ENCODE results near the gene ARID5A.
"Not testable (repeated sequence)": the region's sequence is repeated elsewhere in the genome, so short reads cannot be mapped to it uniquely, and the experiment has no call there.

Gene ARID5A, protein sequence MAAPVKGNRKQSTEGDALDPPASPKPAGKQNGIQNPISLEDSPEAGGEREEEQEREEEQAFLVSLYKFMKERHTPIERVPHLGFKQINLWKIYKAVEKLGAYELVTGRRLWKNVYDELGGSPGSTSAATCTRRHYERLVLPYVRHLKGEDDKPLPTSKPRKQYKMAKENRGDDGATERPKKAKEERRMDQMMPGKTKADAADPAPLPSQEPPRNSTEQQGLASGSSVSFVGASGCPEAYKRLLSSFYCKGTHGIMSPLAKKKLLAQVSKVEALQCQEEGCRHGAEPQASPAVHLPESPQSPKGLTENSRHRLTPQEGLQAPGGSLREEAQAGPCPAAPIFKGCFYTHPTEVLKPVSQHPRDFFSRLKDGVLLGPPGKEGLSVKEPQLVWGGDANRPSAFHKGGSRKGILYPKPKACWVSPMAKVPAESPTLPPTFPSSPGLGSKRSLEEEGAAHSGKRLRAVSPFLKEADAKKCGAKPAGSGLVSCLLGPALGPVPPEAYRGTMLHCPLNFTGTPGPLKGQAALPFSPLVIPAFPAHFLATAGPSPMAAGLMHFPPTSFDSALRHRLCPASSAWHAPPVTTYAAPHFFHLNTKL

DNA sequence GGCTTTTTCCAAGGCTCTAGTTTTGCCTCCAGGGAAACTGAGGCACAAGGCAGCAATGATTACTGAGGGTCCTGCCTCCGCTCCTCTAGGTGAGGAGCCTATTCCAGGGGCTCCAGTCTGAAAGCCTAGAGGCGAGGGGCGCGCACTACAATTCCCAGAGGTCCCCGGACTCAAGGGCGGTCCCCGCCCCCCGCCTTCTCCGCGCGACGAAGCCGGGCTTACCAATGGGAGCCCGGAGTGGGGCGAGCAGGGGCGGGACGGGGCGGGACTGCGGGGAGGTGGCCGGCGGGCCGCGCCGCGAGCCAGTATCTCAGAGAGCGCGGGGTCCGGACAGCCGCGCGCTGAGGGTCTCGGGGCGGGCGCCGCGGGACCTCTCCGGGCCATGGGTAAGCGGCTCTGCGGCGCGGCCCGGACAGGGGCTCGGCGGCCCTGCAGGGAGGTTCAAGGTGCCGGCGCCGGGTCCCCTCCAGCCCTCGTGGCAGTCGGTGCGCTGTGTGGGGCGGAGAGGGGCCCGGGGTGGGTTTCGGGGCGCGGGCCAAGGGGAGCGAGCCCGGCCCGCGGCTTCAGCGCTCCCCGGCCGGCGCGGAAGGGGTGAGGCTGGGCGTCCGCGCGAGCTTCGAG, at the start of gene ARID5A:
ARID5A (plus strand) TSS at position 308 of the 621 bp plus-strand sequence; CDS start at position 383, 75 bp downstream.
- peak; percentile 50 for DNase-seq

DNA sequence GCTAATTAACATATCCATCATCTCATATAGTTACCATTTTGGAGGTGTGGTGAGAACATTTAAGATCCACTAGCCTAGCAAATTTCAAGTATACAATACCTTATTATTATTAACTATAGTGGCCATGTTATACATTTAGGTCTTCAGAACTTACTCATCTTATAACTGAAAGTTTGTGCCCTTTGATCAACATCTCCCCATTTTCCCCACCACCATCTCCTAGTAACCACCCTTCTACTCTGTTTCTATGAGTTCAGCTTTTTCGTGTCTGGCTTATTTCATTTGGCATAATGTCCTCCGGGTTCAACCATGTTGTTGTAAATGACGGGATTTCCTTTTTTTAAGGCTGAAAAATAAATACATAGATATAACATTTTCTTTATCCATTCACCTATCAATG, 47.3 kb upstream of the ARID5A start:
- DNase-seq = no peak

DNA sequence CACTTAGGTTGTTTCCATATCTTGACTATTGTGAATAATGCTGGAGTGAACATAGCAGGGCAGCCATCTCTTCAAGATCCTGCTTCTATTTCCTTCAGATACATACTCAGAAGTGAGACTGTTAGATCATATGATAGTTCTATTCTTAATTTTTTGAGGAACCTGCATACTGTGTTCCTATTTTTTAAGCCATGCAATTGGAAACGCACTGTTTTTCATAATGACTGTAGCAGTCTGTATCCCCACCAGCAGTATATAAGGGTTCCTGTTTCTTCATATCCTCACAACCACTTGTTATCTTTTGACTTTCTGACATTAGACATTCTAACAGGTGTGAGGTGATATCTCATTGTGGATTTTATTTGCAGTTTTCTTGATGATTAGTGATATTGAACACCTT, 46.9 kb upstream of the ARID5A start:
- no peak for DNase-seq

DNA sequence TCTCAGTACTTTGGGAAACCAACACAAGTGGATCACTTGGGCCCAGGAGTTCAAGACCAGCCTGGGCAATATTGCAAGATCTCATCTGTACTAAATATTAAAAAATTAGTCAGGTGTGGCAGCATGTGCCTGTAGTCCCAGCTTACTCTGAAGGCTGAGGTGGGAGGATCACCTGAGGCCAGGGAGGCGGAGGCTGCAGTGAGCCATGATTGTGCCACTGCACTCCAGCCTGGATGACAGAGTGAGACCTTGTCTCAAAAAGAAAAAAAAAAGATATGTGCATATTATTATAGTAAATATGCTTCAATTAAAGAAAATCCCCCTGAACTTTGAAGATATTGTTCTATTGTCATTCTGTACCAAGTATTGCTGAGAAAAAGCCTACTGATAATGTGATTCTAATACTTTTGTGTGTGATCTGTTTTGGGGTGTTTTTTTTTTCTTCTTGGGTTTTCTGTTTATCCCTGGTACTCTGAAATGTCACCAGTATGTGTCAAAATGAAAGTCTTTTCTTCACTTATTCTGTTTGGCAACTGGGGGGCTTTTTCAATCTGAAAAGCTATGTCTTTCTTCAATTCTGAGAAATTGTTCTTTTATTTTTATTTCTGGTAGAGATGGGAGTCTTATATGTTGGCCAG, 44.6 kb upstream of the ARID5A start:
- no peak for DNase-seq

DNA sequence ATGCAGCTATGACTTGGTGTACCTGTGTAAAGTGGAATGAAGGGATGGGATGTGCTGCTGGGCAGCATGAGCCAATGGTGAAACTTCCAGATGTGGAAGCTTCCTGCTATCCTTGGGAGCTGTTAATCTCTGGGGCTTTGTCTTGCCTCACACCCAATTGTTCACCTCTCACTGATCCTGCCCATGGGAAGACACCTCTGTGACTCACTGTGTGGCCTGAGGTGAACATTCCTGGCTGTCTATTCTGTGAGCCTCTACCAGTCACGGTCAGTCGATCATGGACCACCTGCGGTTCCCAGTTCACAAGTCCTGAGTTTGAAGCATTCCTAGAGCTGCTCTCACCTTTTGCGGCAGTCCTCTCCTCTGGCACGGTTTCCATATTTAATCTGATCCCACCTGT, 43.5 kb upstream of the ARID5A start:
- DNase-seq = no peak

DNA sequence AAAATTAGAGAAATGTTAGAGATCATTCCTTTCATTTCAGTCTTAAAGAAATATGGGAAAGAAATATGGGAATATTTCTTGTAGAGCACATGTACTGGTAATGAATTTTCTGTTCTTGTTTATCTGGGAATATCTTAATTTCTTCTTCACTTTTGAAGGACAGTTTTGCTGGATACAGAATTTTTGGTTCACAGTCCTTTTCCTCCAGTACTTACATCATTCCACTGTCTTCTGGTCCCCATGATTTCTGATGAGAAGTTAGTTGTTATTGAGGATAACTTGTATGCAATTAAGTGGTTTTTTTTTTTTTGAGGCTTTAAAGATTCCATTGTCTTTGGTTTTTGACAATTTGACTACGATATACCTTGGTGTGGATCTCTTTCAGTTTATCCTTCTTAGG, 42.4 kb upstream of the ARID5A start:
- DNase-seq = no peak

DNA sequence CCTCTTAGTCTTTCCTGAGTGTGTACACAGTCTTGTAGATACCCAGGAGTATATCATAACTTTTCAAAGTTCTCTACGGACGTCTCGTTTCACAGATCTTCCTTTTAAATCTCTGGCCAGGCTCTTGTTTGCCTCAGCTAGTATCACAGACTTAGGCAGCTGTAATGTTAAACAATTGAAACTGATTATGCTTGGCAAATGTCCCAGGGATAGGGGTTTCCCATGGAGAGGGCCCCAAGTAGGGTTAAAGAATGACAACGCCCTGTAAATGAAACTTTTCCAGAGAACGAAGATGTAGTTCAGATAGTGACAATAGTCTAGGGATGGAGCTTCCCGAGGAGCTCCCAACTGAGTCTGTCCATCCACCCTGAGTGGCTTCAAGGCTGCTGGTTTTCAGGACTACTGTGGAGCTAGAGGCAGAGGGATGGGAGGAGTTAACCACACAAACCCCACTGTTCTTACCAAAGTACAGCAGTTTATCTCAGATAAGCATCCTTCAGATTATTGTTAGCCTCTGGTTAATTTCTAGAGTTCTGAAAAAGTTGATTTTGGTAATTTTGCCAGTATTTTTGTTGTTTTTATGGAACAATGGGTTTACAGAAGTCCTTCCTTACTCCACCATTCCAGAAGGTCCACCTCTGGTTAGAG, 40.4 kb upstream of the ARID5A start:
- no peak for DNase-seq

DNA sequence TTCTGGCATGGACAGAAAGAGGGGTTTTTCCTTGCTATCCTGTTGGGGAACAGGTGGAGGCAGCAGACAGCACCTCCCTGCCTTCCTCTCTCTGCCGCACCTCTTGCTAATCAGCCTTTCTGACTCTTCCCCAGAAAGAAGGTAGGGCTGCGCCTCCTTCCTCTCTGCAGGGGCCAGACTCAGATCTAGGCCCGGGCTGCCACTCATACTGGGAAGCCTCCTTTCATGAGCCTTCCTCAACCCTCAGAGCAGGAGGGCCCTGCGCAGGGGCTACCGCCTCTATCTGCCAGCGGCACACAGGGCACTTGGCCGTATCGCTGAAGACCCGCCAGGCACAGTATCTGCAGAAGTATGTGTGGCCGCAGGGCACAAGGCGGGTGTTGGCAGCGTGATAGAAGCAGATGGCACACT, 38.5 kb upstream of the ARID5A start:
- DNase-seq = no peak

DNA sequence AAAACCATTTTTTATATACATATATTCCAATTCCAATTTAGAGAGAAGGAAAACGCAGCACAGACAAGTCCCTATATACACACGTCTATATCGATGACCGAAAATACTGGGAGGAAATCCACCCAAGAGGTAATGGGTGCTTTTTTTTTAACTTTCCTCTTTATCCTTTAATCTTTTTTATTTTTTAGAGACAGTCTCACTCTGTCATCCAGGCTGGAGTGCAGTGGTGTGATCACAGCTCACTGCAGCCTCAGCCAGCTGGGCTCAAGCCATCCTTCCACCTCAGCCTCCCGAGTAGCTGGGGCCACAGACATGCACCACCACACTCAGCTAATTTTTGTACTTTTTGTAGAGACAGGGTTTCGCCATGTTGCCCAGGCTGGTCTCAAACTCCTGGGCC, 37.9 kb upstream of the ARID5A start:
- not testable (repeated sequence) for DNase-seq

DNA sequence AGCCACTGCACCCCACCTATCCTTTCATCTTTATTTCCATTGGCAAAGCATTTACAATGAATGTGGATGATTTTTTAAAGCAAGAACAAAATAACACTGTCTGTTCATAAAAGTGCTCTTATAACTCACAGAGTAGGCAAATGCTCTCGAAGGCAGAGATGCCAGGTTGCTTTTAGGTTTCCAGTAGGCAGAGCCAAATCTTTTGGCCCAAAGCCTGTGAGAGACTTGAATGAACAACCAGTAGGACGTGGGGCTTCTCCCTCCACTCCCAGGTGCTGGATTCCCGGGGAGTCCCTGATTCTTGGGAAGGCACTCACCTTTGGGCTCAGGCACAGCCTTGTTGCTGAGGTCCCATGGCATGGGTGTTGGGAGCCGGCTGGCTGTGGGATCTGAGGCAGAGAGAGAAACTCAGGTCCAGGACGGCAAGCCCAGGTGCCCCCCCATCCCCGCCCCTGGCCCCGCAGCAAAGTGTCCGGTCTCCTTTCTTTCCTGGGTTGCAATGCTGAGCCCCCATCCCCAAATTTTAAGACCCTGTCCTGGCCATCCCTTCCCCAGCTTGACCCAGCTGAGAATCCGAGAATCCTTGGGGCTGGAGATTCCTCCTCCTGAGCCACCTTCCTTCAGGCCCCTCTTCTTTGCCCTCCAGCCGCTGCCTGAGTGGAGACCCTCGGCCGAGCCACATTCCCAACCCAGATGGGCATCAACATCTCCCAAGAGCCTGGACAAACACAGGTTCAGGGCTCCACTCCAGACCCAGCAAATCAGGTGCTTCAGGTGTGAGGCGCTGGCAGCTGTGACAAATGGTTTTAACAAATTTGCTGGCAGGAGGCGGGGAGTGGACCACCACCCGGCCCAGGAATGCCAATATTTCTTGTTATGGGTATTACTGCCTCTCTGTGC, 37.2 kb upstream of the ARID5A start:
- no peak for DNase-seq

DNA sequence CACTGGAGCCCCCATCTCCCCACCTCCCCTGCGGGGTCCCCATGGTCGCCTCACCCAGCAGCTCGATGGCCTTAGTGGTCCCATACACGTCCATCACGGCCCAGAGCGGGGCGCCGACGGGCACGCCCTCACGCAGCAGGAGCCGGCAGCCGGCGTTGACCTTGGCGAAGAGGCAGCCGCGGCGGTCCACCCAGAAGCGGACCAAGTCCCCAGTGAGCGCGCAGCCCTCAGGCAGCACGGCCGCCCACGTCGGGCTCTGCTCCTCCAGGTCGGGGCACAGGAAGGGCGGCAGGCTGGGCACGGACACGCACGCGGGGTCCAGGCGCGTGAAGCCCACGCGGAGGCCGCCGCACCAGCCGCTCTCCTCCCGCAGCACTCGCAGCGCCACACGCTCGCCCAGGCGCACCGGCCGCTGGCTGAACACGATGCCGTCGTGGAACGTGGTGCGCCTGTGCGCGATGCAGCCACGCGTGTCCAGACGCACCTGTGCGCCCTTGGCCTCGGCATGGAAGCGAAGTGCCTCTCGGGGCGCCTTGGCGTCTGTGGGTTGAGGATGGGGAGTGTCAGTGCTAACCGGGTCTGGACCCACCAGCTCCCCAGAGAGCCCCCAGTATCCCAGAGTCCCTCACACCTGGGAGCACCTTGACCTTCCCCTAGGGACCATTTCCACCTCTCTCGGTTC, 36.0 kb upstream of the ARID5A start:
- no peak for DNase-seq

DNA sequence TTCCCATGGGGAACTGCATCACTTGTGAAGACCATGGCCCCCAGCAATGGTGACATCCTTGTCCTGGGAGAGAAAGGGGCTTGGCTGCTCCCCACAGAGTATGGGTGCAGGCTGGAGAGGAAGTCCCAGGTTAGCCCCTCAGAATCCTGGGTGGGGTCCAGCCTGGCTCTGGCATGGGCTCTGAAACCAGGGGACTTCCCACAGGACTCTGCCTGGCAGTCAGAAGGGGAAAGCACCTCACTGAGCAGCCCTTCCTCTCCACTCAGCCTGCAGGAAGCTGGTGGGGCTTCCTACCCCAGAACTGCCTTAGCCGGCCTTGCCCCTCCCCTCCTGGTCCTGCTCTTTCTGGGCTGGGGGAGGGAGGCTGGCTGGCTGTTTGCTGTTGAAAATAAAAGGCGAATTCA, 35.1 kb upstream of the ARID5A start:
- no peak for DNase-seq

DNA sequence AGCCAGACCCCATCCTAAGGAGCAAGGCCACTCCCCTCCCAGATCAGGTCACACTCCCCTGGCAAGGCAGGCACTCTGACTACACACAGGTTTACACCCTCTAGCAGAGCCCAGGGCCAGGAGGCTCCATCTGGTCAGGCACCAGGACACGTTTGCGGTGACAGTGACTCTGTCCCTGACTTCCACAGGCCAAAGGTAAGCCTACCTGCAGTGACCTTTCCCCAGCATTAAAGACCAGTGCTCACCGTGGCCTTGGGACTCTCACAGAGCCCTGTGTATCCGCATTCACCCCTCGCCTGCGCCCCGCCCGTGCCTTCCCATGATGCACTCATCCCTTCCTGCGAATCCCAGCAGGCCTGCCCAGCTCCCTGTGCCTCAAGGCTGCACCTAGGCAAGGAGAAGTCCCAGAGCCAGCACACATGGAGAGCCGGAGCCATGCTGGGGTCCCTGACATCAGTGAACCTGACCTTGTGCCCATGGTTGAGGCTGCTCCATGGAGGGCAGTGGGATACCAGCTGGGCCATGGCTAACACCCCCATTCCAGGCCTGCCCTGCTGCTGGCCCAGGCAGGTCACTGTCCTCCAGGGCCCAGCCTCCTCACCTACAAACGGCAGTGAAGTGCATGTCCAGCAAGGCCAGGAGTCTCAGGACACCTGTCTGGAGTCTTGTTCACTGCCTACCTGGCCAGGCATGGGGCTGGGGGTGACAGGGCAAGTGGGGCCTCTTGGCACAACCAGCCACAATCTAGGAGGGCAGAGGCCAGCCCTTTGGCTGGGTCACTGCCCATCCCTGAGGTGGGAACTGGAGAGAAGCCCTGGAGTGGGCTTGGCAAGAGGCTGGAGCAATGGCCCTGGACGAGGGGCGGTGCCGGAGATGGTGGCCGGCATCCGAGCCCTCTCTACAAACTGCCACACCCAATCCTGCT, 34.4 kb upstream of the ARID5A start:
- no peak for DNase-seq

DNA sequence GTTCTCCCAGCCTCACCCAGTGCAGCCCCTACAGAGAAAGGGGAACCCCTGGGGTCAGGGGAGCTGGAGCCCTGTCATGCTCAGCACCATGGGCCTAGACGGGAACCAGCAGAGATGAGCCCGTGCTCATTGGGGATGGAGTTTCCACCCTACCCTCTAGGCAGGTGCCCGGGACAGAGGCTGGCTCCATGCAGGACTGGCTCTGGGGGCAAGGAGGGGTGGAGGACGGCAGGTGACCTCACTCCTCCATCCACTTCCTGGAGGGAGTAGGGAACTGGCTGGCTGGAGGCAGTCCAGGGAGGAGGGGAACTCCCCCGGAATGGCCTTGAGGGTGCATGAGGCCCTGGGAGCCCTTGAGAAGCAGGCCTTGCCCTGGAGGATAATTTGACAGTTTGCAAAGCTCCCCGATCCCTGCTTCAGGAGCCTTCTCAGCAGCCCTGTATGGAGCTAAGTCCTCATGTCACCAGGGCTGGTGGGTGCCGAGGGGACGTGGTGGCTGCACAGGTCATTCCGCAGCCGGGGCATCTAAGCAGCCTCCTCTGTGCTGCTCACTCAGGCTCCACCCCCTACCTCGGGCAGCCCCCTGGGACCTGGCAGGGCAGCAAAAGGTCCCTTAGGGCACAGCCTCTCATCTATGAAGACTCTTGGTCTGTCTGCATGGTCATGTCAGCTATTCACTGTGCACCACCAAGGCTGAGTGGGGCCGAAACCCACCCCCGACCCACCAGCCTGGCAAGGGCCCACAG, 33.5 kb upstream of the ARID5A start:
- DNase-seq = no peak

DNA sequence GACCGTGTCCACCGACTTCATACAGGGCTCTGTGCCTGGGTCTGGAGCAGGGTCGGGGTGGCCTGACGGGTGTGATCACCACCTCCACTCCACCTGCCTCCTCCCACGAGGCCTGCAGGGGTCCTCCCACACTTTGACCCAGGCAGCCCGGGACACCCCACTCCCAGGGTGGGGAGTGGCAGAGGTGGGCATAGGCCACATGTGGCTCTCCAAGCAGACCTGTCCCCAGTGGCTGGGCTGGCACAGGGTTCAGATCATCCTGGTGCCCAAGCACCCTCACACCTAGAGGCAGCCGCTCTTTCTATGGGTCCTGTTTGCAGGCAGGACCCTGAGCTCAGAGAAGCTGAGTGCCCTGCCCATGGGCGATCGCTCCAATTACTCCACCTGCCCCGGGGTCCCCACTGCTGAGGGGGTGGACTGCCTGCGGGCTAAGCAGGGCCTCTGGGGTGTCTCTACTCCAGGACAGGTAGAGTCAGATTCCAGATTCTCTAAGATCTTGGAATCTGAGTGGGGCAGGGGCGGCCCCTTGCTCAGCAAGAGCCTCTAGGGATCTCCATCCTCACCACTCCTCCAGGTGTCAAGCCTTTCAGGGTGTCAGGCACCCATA, 32.8 kb upstream of the ARID5A start:
- no peak for DNase-seq

DNA sequence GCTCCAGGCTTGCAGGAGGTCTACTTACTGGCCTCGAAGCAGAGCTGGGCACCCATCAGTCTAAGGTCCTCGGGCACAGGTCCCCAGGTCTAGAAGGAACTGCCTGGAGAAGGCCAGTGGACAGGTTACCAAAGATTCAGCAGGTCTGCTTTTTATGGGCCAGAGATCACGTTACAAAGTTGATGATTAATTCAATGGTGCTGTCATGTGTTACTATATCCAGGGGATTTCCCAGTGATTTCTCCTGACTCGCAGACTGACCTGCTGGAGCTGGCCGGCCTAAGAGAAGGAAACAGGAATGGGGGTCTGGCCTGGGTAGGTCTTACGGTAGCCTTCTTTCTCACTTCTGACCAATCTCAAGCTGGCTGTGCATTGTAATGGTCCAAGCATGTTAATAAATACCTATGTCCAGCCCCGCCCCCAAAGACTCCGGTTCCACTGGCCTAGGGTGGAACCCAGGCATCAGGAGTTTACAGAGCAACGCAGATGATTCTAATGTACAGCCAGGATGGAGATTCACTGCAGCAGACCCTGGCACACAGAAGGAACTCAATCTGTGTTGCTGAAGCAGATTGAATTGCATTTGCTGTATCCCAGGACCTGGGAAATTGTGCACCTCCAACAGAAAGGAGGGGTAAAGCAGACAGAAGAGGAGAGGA, 31.2 kb upstream of the ARID5A start, which contains the start of gene NEURL3:
NEURL3 (minus strand) TSS at position 127 of the 659 bp plus-strand sequence; CDS start at position 56, 71 bp downstream.
- no peak for DNase-seq

DNA sequence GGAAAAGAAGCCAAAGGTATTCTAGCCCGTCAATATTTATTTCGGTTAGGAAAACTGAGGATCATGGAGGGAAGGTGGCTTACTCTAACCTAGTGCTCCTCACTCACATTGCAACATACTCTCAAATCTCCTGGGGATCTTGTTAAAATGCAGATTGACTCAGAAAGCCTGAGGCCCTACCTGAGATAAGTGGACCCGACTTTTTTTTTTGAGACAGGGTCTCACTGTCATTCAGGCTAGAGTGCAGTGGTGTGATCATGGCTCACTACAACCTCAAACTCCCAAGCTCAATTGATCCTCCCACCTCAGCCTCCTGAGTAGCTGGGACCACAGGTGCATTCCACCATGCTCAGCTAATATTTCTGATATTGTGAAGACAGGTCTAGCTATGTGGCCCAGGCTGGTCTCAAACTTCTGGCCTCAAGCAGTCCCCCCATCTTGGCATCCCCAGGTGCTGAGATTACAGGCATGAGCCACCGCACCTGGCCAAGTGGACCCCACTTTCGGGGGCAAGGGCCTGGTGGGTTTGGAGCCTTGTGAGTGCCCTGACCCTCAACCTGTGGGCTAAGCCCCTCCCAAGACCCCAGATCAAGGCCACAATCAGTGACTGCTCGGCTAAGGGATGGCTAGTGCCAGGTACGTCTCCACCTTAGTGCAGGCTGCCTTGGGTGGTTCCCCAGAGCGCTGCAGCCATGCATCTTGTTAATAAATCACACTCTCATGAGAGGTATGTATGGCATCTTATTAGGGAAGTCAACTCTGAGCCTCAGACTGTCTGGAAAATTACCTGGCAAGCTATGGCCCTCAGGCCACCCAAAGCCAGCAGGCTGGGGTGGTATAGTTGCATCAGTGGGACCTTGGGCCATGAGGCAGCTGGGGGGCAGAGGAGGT, 30.3 kb upstream of the ARID5A start:
- no peak for DNase-seq

Measured in NCI-H2107 (cell line).